ENCODE measurements around the gene ARPC1A.

DNA sequence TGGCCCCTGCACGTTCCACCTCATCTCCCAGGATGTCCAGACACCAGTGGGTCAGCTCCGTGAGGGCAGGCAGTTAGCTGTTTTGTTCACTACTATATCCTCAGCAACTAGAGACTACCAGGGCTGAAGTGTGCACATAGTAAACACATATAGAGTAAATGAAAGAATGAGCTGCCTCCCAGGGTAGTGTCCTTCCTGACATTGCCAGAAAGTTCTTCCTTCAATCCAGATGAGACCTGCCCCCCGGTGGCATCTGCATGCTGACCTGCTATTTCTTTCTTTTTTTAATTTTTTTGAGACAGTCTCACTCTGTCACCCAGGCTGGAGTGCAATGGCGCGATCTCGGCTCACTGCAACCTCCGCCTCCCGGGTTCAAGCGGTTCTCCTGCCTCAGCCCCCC is 14.0 kb upstream of the ARPC1A start:
- no peak for TF ChIP-seq CTCF (IDR thresholded peaks at IDR 0.05; ENCODE audit: poor library complexity, severe bottlenecking)
- no peak for TF ChIP-seq REST (IDR thresholded peaks at IDR 0.05; ENCODE audit: borderline replicate concordance)
- TF ChIP-seq EP300 (conservative IDR thresholded peaks at IDR 0.05; ENCODE audit: poor library complexity, severe bottlenecking): no peak
- TF ChIP-seq POLR2AphosphoS5 (IDR thresholded peaks at IDR 0.05): no peak
- no peak for TF ChIP-seq TAF1 (IDR thresholded peaks at IDR 0.05; ENCODE audit: low read depth)
- no peak for TF ChIP-seq SMC3 (conservative IDR thresholded peaks at IDR 0.05; ENCODE audit: poor library complexity)
- no peak for TF ChIP-seq RAD21 (conservative IDR thresholded peaks at IDR 0.05)
- TF ChIP-seq EZH2 (IDR thresholded peaks at IDR 0.05; ENCODE audit: borderline replicate concordance, insufficient read depth, low read length, poor library complexity, severe bottlenecking): no peak
- no peak for TF ChIP-seq MXI1 (conservative IDR thresholded peaks at IDR 0.05; ENCODE audit: poor library complexity, severe bottlenecking)

Data from neural cell (in vitro differentiated cells).